NCI-H69 (cell line): ENCODE data around the gene VAV2.
A peak's percentile ranks its signal among the peaks of the same experiment; 100 is the strongest.
"Not testable (repeated sequence)": the region's sequence is repeated elsewhere in the genome, so short reads cannot be mapped to it uniquely, and the experiment has no call there.

Experiments
- DNase-seq: peaks from one replicate; lab custom pipeline; 2025; lab: John Stamatoyannopoulos, UW

Gene VAV2

DNA sequence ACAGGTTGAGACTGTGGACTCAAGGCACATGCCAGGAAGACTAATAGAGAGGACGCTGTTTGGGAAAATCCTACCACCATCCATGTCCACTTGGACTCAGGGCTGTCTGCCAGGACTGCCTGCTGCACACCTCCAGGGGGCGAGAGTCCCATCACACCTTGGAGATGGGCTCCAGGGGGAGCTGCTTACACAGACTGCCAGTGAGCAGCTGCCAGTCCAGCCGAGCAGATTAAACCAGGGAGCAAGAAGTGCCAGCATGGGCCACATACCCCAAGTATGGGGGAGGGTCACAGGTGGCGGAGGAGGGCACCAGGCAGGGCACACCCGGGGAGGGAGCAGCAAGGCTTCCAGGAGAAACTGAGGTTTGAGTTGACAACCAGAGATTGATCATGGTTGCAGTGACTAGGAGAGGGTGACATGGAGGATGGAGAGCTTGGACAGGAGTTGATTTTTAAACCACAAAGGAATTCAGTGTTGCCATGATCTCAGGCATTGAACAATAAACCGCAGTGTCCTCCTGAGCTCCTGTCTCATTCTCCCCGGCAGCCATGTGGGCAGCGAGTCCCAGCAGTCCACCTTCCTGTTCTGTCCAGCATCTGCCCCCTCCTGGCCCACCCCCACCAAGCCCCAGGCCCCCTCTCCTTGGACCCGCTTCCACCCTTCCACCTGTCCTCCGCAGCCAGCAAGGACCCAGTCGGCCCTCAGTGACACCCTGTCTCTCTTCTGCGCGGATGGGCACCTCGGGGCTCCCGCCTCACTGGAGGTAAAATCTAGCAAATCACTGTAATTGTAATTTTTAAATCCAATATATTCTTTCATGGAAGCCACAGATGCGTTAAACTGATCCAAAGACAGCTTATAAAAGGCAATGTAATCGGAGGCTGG lies 3.1 kb upstream of the VAV2 start:
- peak; percentile 84 for DNase-seq

DNA sequence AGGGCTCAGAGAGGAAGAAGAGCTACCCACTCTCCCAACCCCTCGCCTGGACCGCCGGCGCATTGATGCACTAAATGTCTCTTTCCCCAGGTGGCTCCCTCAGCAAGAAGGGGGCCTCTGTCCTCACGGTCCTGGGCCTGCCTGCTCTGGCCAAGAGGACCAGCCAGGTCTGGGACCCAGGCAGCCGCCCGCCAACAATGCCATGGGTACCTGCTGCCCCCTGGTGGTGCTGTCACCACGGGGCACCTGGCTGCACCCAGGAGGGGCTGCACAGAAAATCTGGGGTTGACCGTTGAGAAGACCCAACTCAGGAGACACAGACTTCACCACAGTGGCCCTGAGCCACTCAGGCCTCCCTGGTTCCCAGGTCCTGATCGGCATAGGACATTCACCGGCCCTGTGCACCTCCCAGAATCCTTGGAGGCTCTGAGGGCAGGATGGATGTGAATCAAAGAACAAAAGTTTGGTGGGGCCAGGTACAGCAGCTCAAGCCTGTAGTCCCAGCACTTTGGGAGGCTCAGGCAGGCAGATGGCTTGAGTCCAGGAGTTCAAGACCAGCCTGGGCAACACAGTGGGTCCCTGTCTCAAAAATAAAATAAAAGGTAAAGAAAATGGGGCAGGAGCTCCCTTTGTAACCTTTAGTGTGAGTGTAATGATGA lies 2.4 kb upstream of the VAV2 start:
- peak; percentile 86 for DNase-seq

DNA sequence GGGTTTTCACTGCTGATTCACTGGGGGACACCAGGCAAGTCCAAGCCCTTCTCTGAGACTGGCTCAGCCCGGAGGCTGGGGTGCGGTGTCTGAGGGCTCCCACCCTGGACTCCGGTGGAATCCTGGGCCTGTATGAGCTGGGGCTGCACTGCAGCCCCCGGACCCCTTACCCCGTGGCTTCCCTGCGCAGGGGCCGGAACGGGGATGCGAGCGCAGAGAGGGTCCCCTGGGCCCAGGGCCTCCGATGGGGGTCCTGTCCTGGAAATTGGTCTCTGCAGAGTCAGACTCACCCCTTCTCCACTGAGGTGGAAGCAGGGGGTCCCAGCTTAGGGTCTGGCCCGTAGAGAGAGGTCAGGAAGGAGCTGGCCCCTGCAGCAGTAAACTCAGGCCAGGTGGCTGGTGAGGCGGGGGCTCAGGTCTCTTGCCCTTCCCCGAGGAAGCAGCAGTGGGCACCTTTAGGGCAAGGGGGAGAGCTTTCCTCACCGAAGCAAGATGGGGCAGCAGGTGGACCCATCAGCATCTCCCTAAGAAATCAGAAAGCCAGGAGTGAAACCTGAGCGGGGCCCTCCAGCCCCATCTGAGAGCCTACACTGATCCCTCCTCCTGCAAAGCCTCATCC lies 1.6 kb upstream of the VAV2 start:
- DNase-seq: no peak

DNA sequence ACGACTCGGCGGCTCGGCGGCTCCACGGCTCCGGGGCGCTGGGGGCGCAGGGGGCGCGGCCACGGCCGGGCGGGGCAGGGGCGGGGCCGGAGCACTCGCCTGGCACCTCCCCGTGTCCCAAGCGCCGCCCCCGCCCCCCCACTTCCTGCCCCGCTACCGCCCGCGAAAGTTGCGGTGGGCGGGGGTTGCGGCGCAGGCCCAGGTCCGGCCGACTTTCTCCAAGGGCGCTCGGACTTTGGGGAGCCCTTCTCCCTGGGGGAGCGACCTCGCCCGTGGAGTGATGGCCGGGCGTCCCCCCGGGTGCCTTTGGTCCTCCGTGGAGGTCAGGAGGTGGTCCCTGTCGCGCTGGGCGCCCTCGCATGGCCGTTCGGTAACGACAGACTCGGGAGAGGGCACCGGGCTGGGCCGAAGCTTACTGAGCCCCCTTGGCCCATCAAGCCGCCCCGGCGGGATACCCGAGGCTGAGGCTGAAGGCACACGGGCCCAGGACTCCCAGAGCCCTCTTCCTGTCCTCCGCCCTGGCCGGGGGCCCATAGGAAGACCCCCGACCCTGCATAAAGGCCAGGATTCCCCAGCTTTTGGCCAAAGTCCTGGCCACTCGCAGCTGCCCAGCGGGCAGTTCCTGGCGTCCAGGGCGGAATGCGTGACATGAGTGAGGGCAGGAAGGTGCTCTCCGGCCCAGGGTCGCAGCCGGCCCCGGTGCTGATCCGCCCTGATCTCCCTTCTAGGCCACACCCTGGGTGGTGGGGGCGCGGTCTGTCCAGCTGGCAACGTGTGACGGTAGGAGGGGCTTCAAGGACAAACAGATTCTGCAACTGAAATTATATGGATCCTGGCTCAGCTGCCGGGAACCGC lies 883 bp upstream of the VAV2 start:
- peak; percentile 92 for DNase-seq

DNA sequence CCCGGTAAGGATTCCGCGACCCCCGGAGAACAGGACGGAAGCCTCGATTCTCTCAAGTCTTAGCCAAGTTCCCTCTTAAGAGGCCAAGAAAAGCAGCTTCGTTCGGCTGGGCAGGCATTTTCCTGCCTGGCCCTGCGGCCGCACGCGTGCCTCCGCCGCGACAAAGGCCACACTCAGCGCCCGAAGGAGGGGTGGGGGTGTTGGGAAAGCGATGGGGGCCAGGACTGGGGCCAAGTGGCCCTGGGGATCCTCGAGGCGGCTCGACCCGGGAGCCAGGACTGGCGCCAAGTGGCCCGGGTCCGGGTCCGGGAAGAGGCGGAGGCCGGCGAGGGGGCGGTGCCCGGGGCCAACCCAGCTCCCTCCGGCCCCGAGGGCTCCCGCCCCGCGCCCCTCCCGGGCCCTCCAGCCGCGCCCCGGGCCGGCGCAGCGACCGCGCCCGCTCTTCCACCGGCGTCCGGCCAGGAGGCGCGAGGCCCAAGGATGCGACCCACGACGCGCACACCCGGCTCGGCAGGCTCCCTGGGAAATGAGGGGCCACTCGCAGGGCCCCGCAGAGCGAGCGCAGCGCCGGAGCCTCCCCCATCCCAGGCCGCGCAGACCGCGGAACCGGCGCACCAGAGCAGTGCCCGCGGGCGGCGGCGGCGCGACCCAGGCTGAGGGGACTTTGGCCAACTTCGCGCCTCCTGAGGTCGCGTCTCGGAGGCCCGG lies 756 bp downstream of the VAV2 start:
- DNase-seq: peak; percentile 58

DNA sequence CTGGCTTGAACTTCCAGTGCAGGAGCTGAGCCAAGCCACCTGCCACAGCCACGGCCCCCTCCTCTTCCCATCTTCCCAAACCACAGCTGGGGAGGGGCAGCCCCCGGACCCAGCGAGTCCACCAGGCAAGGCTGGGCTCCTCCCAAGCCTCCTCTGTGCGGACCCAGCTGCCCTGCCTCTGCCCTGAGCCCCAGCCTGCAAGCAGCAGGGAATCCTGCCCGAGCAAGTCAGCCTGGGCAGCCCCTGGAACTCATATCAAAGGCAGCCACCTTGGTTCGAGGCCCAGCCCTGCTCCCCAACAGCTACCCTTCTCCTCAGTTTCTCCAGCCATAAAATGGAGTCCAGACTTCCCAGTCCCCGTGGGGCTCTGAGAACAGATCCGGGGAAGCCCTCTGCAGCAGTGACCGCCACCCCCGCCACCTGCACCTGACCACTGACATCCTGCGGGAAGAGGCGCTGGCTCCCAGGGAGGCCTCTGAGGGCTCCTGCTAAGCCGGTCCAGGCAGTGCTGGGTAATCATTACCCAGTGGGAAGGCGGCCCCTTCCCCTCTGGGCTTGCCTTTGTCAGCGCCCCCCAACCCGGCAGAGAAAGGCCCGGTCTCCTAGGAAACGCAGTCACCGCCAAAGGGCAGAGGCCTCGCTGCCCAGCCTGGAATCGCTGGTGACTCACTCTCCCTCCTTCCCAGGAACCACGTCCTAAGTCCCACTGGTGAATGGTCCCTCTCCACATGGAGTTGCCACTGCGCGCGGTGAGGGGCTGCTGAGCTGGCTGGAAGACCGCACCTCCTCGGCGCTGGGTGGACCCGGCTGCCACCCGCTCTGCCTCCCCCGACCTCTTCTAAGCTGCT lies 1.5 kb downstream of the VAV2 start:
- peak; percentile 80 for DNase-seq

DNA sequence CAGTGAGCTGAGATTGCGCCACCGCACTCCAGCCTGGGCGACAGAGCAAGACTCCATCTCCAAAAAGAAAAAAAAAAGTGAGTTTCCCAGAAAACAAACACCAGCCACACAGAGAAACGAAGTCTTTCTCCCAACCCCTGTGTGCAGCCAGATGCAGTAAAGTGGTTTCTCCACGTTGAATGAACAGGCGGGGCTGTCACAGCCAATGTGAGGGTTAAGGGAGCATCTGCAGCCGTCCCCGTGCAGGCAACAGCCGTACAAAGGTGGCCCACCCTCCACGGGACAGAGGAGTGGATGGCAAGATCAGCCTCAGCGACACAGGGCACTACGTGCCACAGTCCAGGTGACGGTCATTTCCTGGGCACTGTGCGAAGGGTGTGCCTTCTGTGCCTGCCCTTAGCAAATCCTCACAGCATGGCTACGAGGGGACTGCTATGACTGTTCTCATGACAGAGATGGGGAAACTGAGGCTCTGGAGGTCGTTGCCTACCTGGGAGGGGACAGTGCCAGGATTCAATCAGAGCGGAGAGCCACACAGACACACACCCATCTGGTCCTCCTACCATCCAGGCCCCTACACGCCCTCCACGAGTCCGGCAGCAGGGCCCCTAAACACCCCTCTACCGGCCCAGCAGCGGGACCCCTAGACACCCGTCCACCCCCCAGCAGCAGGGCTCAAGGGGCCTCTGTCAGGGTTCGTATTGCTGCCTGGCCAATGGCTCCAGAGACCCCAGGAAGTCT lies 2.3 kb downstream of the VAV2 start:
- no peak for DNase-seq

DNA sequence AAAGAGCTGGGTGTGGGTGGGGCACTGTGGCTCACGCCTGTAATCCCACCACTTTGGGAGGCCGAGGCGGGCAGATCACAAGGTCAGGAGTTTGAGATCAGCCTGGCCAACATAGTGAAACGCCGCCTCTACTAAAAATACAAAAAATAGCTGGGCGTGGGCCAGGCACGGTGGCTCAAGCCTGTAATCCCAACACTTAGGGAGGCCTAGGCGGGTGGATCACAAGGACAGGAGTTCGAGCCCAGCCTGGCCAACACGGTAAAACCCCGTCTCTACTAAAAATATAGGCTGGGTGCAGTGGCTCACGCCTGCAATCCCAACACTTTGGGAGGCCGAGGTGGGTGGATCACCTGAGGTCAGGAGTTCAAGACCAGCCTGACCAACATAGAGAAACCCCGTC lies 3.4 kb downstream of the VAV2 start:
- not testable (repeated sequence) for DNase-seq

DNA sequence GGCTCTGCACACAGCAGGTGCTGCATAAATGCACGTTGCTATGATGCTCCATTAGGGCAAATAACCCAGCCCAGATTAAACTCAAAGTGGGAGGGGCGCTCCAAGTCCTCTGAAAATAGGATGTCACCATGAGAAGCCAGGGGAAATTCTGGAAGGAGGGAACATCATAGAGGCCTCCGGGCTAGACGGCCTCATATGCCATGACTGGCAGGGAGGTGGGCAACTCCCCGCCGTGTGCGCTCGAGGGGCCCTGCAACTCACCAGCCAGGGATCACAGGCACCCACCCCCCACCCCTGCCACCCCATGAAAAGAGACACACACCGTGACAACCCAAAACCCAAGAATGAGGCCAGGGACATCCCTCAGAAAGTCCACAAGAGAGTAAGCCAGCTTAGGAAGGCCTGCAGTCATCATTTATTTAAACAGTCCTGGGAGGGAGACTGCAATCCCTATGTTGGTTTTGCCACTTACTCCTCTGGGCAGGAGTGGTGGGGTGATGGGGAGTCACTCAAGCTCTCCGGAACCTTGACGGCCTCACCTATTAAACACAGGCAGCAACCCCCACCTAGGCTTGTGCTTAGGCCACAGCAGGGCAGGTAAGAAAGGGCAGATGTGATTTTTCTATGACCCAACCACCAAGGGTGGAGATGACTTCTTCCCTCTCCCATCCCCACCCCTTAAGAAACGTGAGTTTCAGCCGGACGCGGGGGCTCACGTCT lies 4.0 kb downstream of the VAV2 start:
- DNase-seq: no peak

DNA sequence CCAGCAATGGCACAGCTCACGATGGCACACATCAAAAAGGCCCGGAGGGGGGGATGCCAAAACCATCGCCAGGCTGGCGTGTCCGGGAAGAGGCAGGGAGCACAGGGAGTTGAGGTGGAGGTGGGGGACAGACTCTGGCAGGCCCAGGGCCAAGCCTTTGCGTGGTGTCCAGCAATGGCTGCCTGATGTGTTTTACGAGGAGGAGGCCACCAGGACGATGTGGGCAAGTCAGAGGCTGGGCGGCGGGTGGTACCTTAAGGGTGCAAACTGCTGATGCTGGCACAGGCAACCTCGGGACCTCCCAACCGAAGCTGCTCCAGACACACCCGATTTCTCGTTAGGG lies 4.7 kb downstream of the VAV2 start:
- DNase-seq: no peak

DNA sequence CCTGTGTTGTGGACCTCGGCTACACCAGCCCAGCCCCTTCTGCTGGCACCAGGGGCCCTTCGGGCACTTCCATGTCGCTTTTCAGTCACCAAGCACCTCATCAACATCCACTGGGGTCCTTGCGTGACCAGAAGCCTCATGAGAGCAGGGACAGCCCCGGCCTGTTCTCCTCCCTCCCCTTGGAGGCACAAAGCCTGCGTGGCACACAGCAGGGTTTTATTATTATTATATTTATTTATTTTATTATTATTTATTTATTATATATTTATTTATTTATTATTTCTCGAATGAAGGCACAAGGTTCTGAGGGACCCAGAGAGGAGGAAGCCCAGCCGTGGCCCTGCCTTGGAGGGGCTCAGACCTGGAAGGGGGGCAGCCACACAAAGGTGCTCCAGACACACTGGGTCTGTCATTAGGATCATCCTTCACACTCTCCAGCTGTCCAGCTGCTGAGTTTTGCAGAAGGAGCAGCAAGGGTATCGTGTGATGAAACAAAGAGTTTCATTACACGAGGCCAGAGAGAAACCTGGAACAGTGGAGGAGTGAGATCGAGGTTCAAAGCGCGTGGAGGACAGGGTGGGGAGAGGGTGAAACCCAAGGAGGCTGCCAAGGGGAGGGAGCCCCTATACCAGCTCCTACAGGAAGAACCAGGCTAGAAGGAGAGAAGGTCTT lies 5.2 kb downstream of the VAV2 start:
- no peak for DNase-seq

DNA sequence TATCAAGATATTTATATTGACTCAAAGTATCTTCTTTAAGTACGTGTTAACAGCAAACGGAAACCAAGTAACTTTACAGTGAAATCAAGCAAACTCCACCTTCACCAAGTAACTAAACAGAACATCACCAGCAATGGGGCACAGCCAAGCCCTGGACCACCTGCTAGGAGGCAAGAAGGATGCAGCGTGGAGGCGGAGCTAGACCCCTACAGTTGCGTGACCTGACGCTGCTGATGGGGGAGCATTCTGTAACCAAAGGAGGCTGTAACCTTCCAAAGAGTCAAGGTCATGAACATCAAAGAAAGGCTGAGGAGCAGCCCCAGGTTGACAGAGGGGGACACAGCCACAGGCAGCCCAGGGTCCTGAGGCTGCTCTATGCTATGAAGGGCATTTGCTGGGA lies 6.1 kb downstream of the VAV2 start:
- no peak for DNase-seq

DNA sequence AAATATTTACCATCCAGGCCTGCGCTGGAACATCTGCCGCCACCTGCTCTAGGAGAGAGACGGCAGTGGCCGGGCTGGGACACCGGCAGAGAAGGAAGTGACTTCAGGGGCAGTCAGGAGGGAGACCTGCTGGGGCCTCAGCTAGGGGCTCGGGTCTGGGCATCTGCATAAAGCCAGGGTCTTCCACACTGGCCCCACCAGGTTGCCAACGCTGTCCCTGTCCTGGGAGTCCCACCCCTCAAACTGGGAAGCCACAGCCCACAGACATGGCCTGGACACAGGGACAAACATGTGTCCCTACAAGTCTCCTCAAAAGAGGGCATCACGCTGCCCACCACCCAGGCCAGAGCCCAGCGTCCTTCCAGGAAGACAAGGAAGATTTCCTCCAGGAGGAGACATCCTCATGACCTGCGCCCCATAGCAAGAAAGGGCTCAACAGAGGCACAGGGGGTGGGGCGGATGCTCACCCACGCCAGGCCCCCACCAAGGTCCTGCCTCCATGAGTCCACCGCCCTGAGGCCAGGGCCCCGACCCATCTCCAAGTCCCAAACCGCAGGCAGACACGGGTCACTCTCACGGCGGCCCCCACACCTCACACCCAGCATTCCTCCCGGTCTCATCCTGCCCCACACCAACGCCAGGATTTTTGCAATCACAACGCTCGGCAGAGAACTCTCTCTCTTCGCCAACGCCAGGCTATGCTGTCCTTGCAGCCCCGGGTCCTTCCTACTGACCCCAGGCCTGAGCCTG lies 9.0 kb downstream of the VAV2 start:
- DNase-seq: no peak

DNA sequence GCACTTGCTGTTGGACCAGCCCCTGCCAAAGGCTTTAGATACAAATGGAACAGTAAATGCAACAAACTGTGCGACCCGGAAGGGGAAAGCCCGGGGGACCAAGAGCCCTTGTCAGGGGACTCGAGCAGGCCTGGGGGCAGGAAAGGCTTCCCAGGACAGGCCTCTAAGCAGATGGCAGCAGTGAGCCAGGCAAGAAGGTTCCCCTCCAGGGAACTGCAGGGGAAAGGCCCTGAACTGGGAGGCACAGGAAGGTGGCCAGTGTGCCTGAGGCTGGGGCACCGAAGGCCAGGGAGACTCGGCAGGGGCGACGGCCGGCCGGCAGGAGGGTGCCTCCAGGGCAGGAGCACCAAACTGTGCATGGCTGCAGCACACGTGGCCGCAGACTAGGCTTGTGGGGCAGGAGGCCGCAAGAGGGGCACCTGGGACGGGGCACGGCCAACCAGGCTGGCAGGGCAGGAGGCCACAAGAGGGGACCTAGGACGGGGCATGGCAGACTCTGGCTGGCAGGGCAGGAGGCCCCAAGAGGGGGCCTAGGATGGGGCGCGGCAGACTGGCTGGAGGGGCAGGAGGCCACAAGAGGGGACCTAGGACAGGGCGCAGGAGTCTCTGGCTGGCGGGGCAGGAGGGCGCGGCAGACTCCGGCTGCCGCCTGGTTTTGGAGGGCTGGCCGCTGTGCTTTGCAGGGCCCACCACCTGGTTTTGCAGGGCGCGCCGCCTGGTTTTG lies 10.0 kb downstream of the VAV2 start:
- no peak for DNase-seq

DNA sequence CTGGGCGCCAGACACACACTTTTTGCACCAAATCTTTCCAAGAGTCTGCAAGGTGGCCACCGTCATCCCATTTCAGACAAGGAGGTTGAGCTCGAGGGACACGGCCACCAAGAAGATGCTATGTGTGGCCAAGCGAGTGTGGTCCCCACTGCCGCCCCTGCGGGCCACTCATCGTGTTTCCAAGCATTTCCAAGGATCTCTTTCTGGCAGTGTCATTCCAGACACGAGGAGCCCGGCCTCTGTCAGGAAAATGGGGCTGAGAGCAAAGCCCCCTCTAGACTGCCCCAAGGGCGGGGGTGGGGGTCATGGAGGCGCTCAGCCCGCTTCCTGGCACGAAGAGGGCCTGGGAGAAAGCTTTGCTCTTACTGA lies 10.6 kb downstream of the VAV2 start:
- DNase-seq: no peak

DNA sequence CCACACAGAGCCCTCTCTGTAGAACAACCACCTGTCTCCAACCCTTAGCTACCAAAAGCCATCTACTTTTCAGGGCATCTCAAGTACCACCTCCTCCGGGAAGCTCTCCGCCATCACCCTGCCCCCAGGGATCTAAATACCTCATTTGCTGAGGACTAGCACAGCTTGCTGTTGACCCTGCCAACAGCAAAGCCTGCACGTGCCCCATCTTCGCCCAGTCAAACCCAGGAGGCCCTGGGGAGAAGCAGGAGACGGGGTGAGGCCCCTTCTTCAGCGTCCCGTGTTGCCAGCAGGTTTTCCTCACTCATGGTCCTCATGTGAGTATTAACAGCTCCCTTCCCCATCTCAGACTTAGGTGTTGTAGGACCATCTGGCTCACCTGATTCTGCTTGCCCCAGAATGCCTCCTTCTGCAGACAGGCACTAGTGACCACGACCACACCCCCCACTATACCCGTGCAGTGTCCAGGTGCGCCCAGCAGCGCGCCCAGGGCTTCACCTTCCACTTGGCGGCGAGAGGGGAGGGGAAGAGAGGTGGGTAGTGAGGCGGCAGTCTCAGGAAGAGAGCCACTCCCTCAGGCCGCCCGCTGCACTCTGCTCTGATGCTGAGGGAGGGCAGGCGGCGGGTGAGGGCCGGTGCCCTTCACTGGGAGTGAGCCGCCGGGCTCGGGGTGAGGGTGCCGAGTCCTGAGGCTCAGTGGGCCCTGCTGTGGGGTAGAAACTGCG lies 11.1 kb downstream of the VAV2 start:
- no peak for DNase-seq
